ENCODE data around the gene AOPEP.

Gene AOPEP

DNA sequence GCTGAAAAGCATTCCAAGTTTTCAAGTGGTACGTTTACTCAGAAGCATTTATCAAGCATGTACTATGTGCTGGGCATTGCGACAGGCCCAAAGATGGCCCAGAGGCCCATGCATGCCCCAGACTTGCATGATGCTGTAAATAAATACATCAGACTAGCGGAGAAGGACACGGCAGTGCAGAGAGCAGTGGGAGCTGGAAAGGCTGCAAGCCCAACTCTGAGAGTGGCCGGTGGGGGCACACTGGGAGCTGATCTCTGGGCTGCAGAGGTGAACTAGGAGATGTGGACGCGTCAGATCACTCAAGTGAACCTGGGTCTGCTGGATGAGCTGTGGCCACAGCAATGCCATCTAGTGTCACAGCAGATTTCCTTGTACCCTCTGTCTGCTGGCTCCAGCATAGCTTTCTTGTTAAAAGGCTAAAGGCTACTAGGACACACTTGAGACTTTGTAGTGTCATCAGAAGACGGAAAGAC is 344.1 kb downstream of the AOPEP start:
- DNase-seq = no peak

DNA sequence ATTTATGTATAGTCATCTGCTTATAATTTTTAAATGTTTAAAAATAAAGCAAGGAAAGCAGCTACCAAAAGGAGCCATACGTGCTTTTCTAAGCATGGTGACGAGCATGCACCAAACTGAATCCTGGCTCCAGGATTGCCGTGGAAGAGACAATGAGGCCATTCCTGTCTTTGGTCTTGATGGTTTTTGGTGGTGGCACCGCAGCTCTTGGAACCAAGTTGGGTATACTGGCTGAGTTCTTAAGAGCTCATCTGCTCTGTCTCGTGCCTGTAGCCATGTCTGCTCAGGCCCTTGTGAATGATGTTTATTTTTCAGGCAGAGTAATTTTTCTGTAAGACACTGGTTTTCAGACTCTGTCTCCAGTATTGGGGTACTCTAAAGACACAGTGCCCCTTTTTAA is 345.0 kb downstream of the AOPEP start:
- DNase-seq = no peak

DNA sequence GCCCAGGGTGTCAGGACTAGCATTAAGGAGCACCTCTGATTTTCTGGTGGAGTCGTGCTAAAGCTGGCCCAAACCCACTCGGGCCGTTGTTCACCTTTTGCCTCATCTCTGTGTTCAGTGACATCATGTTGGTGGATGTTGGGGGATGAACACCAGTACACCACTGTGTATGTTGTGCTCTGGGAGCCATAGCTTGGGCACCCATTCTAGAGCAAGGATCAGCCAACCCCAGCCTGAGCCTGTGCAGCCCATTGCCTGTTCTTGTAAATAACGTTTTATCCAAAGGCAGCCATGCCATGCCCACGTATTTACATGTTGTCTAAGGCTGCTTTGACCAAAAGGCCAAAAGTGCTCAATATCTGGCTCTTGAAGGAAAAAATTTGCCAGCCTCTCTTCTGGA is 345.4 kb downstream of the AOPEP start:
- no peak for DNase-seq

- DNase-seq = no peak
Measured at GRCh38 chr9:95073042-95073607, 346.6 kb downstream of the AOPEP start.

- DNase-seq = no peak
Measured at GRCh38 chr9:95073918-95074317, 347.4 kb downstream of the AOPEP start.

GRCh38 chr9:95074632-95075031 is 348.1 kb downstream of the AOPEP start:
- DNase-seq = no peak

GRCh38 chr9:95075700-95076099 is 349.2 kb downstream of the AOPEP start:
- no peak for DNase-seq

DNA sequence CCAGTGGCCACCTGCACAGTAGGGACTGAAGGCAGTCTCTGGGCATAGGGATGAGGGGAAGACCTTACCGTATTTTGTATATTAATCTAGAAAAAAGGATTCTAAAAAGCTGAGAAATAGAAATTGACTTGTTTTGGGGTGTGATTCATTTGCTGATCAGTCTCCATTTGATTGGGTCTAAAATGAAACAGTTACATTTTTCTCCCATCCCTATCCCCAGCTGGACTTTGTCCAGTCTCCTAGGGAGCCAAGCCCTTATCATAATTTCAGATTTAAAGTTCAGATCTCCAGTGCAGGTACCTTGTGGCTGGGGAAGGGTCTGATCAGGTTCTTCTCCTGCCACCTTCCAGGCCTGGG is 350.2 kb downstream of the AOPEP start:
- DNase-seq = no peak

- DNase-seq = no peak
Measured at GRCh38 chr9:95077053-95077765, 350.7 kb downstream of the AOPEP start.

GRCh38 chr9:95077766-95078370 is 351.4 kb downstream of the AOPEP start:
- DNase-seq = no peak

- DNase-seq = no peak
Measured at GRCh38 chr9:95078511-95078910, 352.0 kb downstream of the AOPEP start.

DNA sequence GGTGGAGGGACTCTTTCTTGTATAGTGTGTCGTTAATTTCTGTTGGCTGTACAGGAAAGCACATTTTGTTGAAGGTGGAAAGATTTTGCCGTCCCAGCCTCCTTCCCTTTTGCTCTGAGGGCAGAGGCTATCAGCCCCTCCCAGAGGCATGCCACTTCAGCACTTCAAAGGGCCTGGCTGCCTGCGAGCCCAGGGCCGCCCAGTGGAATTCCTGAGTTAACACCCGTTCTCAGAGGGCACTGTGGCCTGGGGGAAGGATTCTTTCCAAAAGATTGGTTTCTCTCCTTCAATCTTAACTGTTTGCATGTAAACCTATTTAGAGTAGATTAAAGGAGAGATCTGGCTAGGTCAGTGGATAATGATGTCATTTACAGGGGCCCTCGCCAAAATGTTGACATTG is 352.4 kb downstream of the AOPEP start:
- no peak for DNase-seq

GRCh38 chr9:95079461-95079860 is 353.0 kb downstream of the AOPEP start:
- no peak for DNase-seq

DNA sequence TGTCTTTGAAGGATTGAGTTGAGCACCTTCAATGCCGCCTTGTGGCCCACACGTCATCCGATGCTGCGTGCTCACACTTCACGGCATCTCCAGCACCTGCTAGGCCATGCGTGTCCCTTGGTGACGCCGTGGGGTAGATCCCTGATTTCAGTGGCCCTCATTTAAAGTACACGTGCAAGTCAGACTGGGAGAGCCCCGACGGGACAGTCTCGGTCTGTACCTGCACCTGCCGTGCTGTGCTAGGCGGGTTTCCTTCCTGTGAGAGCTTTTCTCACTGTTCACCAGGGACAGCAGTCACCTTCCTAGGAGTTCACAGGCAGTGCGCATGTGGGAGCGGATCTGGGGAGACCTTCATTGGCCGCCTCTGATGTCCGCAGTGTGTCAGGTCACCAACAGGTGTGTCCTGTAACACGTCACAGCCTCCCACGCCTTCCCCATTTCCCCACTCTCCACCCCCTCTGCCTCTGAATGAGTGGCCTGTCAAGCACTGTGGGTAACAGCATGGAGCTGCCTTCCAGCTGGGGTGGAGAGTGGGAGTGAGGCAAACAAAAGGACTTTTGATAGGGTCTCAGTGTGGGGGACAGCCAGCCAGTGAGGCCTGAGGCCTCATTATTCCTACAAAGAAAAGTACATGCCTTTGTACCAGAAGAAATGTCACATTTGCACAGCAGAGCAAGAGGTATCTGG is 354.6 kb downstream of the AOPEP start:
- DNase-seq = no peak

- no peak for DNase-seq
Measured at GRCh38 chr9:95081998-95082397, 355.5 kb downstream of the AOPEP start.

DNA sequence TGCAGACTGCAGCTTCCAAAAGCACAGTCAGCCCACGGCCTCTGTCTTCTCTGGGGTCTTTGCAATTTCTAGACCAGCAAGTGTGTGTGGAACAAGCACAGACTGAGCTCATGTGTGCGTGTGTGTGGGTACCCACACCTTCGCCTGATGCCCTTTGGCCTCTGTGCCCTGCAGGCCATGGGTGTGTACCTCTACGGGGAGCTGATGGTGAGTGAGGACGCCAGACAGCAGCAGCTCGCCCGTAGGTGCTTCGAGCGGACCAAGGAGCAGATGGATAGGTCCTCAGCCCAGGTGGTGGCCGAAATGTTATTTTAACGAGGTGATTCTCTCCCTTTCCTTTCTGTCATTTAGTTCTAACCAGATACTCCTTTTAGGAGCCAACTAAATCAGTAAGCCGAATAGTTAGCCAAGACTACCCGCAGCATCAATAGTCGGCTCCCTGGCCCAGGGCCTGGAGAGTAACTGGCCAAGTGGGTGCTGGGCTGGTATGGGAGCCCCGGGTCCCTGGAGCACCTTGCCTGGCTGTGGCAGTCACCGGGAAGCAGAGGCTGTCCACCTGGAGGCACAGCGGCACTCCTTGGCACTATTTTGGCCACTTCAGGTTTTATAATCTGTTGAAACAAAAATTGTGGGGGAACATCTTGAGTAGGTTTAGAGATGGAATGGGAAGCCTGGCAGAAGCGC is 356.0 kb downstream of the AOPEP start:
- DNase-seq = no peak

GRCh38 chr9:95083086-95083768 is 356.7 kb downstream of the AOPEP start:
- no peak for DNase-seq

DNA sequence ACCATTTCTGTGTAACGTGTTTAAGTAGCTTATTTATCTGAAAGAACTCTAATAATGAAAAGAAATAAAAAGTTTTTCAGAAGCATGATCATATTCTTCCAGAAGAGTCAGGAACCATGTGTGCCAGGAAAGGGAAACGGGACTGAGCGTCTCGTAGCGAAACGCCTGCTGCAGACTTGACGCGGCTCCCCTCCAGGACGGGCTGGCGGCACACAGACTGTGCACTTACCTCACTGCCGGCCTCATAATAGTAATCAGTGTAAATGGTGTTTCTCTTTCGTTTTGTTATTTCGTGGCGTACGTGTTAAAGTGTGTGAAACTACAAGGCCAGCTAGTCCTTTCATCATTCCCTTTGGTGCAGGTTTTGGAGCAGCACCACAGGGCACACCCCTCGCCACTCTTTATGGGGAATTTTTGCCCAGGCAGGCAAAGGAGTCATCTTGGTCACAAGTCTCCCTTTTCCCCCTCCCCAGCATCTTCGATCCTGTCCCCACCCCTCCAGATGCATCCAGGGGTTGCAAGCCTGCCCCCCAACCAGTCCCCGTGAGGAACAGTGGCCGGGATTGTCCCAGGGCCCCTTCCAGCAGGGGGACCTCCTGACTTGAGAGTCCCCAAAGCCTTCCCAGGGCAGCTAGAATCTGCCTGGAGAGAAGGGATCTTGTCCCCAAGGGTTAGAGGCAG is 357.9 kb downstream of the AOPEP start:
- no peak for DNase-seq

DNA sequence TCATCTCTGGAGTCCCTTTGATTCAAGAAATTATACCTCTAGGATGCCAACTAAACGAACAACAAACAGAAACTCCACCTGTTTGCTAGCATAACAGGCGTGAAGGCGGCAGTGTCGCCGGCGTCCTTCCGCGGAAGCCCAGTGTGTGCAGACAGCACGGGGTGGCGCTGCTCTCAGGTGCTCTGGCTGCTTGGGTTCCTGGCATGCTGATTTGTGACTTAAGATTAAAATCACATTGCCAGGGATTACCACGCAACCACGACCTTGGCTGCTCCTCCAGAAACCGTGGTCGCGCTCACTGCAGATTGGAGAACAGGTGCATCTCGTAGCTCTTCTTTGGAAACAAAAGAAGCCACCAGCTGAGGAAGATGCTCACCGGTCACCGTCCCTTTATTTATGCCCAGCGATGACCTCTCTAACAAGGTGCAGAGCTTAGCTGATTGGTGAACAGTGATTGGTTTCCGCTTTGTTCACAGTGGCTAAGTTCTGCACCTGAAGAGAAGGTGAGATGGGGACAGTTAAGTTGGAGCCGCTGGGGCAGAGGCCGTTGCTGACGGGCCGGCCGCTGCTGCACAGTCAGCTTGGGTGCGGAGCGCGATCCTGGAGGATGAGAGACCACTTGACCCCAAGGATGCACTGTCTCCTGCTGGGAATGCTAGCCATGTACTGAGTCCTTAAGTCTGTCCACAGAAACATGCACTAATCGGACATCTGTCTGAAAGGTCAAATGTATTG is 358.7 kb downstream of the AOPEP start:
- no peak for DNase-seq

- no peak for DNase-seq
Measured at GRCh38 chr9:95085861-95086563, 359.5 kb downstream of the AOPEP start.

Measured in fibroblast of skin of scalp (primary cell).